Calu3 (cell line): ENCODE measurements around the gene ERCC1. TPM values are rescaled to one million over a fixed set of nuclear protein-coding genes. Genes with fewer than 3 reads are reported as not detected.

Experiments
- BruUV-seq: library from RNA; stranded (reverse); fragments of 400-500 nt; replicated peaks from 2 replicates; lab custom pipeline; 2021; lab: Mats Ljungman, UMichigan
- CTCF ChIA-PET: fragments of 300-600 bp; sonication (Branson Sonifier 250); formaldehyde crosslinking; loops from one replicate; lab custom pipeline; 2022; ENCODE audit warnings: antibody characterized with exemption; lab: Charles Lee
- DNase-seq: peaks from one replicate; pipeline ENCODE4 v3.0.0; 2022
- H3K27ac Mint-ChIP-seq: one replicate; pipeline ENCODE4 v1.8.0; 2022; ENCODE audit warnings: mixed read lengths; ENCODE audit not compliant: unreplicated experiment
- H3K27me3 Mint-ChIP-seq: one replicate; pipeline ENCODE4 v1.8.0; 2022; ENCODE audit warnings: mixed read lengths; ENCODE audit not compliant: unreplicated experiment
- H3K36me3 Mint-ChIP-seq: one replicate; pipeline ENCODE4 v1.8.0; 2022; ENCODE audit warnings: mild to moderate bottlenecking, moderate library complexity, mixed read lengths; ENCODE audit not compliant: insufficient read depth, unreplicated experiment
- H3K4me1 Mint-ChIP-seq: one replicate; pipeline ENCODE4 v1.8.0; 2022; ENCODE audit warnings: mild to moderate bottlenecking, low read depth, mixed read lengths; ENCODE audit not compliant: unreplicated experiment
- H3K4me3 Mint-ChIP-seq: one replicate; pipeline ENCODE4 v1.8.0; 2022; ENCODE audit warnings: mild to moderate bottlenecking, low read depth, moderate library complexity, mixed read lengths; ENCODE audit not compliant: unreplicated experiment
- H3K9me3 Mint-ChIP-seq: one replicate; pipeline ENCODE4 v1.8.0; 2022; ENCODE audit warnings: low read depth, mixed read lengths; ENCODE audit not compliant: unreplicated experiment
- CTCF ChIP-seq: fragments of 200-600 bp; IDR thresholded peaks from one replicate; pipeline ENCODE4 v1.8.0; 2022; ENCODE audit warnings: antibody characterized with exemption; ENCODE audit not compliant: unreplicated experiment
- intact Hi-C: fragments of 100-400 bp; cut with micrococcal nuclease; formaldehyde crosslinking; loops from one replicate; pipeline ENCODE4 v1.10.0; 2022; ENCODE audit not compliant: unreplicated experiment
- total RNA-seq: library from RNA; stranded (reverse); gene quantifications from 2 replicates; pipeline ENCODE4 v1.2.3, GENCODE V29; 2022

The ERCC1 gene
- total RNA-seq, 1 experiment from 2014 or later: 55.7 TPM

GRCh38 chr19:45420871-45421270, 2.8 kb downstream of the ERCC1 start:
- H3K27ac Mint-ChIP-seq: no peak overlapping the region
- H3K4me3 Mint-ChIP-seq: no peak overlapping the region
- no peak for TF ChIP-seq CTCF
- H3K27me3 Mint-ChIP-seq: no peaks in the 10 kb centered on the region
- DNase-seq: no peak
- CTCF ChIA-PET: no interaction called here
- intact Hi-C loops: no loop called here
- peaks cover 30% of the 10 kb centered on the region for H3K4me1 Mint-ChIP-seq
- H3K9me3 Mint-ChIP-seq: no peaks in the 10 kb centered on the region
- peaks cover 40% of the 10 kb centered on the region for H3K36me3 Mint-ChIP-seq
- BruUV-seq: no TSS peak

- Mint-ChIP-seq H3K36me3 (peaks cover 45% of the 10 kb centered on the region), H3K9me3 (no peaks in the 10 kb centered on the region), H3K4me1 (peaks cover 25% of the 10 kb centered on the region), H3K27ac (no peak overlapping the region), H3K4me3 (no peak overlapping the region), H3K27me3 (no peaks in the 10 kb centered on the region)
- intact Hi-C loops: no loop called here
- DNase-seq: no peak
- no peak for TF ChIP-seq CTCF
- no TSS peak for BruUV-seq
- CTCF ChIA-PET: interaction anchor here (0.5 to 0.6 kb wide), 2 partner anchors 17 to 884 kb away, joined by 3 to 4 read pairs; no protein-coding TSS in a partner anchor
Measured at GRCh38 chr19:45420356-45420755, 3.4 kb downstream of the ERCC1 start.

GRCh38 chr19:45419895-45420294, 3.8 kb downstream of the ERCC1 start:
- Mint-ChIP-seq H3K27ac (no peak overlapping the region), H3K36me3 (peaks cover 45% of the 10 kb centered on the region), H3K4me1 (peaks cover 24% of the 10 kb centered on the region), H3K9me3 (no peaks in the 10 kb centered on the region), H3K27me3 (no peaks in the 10 kb centered on the region), H3K4me3 (no peak overlapping the region)
- intact Hi-C loops: no loop called here
- BruUV-seq: no TSS peak
- CTCF ChIA-PET: interaction anchor here (0.5 to 0.6 kb wide), 2 partner anchors 16 to 883 kb away, joined by 3 to 4 read pairs; no protein-coding TSS in a partner anchor
- TF ChIP-seq CTCF: no peak
- no peak for DNase-seq

- H3K27ac Mint-ChIP-seq: no peak overlapping the region
- intact Hi-C loops: no loop called here
- no peak for DNase-seq
- H3K36me3 Mint-ChIP-seq: peaks cover 47% of the 10 kb centered on the region
- no TSS peak for BruUV-seq
- no peak for TF ChIP-seq CTCF
- no peaks in the 10 kb centered on the region for H3K27me3 Mint-ChIP-seq
- no peak overlapping the region for H3K4me3 Mint-ChIP-seq
- H3K9me3 Mint-ChIP-seq: no peaks in the 10 kb centered on the region
- H3K4me1 Mint-ChIP-seq: peaks cover 23% of the 10 kb centered on the region
- CTCF ChIA-PET: no interaction called here
Measured at GRCh38 chr19:45419396-45419795, 4.3 kb downstream of the ERCC1 start.
